ENCODE measurements around the gene KLRC1.
"Not testable (repeated sequence)": the region's sequence is repeated elsewhere in the genome, so short reads cannot be mapped to it uniquely, and the experiment has no call there.

The KLRC1 gene

GRCh38 chr12:10420334-10420733, 32.8 kb downstream of the KLRC1 start, which contains the start of gene KLRC3:
TSS of gene KLRC3 (minus strand) at chr12:10420595. CDS start at chr12:10420550, 45 bp downstream.
- not testable (repeated sequence) for DNase-seq (ENCODE audit: low spot score)

GRCh38 chr12:10409392-10409791, 43.8 kb downstream of the KLRC1 start, which contains the start of gene KLRC4:
TSS of gene KLRC4 (minus strand) at chr12:10409757. CDS start at chr12:10409575, 182 bp downstream.
- no peak for DNase-seq (ENCODE audit: low spot score)

- DNase-seq (ENCODE audit: low spot score) = no peak
These were observed 44.3 kb downstream of the KLRC1 start for GRCh38 chr12:10408842-10409241.

GRCh38 chr12:10406725-10407124, 46.5 kb downstream of the KLRC1 start:
- DNase-seq (ENCODE audit: low spot score) = no peak

GRCh38 chr12:10405294-10405693, 47.9 kb downstream of the KLRC1 start:
- no peak for DNase-seq (ENCODE audit: low spot score)

GRCh38 chr12:10404798-10405197, 48.4 kb downstream of the KLRC1 start:
- no peak for DNase-seq (ENCODE audit: low spot score)

GRCh38 chr12:10400829-10401228, 52.3 kb downstream of the KLRC1 start:
- no peak for DNase-seq (ENCODE audit: low spot score)

- no peak for DNase-seq (ENCODE audit: low spot score)
These were observed 55.0 kb downstream of the KLRC1 start for GRCh38 chr12:10398168-10398567.

- no peak for DNase-seq (ENCODE audit: low spot score)
These were observed 55.9 kb downstream of the KLRC1 start for GRCh38 chr12:10397296-10397695.

- not testable (repeated sequence) for DNase-seq (ENCODE audit: low spot score)
These were observed 57.0 kb downstream of the KLRC1 start for GRCh38 chr12:10396176-10396575.

All from hematopoietic multipotent progenitor cell treated with erythropoietin and hydrocortisone succinate and interleukin-3 and kit ligand, for 17 days (in vitro differentiated cells).